AG04450 (cell line): ENCODE data around the gene PSORS1C2. TPM values are rescaled to one million over a fixed set of nuclear protein-coding genes. Genes with fewer than 3 reads are reported as not detected.
"Not testable (repeated sequence)": the region's sequence is repeated elsewhere in the genome, so short reads cannot be mapped to it uniquely, and the experiment has no call there.

ENCODE experiments used
- CTCF ChIA-PET: fragments of 300-600, 350-600 bp; formaldehyde crosslinking; extraction: SDS; loops from one replicate; lab custom pipeline; 2022; ENCODE audit warnings: antibody characterized with exemption, inconsistent platforms; lab: Charles Lee
- POLR2A ChIA-PET: fragments of 350-600 bp; formaldehyde crosslinking; extraction: SDS; loops from one replicate; lab custom pipeline; 2021; ENCODE audit warnings: antibody characterized with exemption, inconsistent platforms; lab: Yijun Ruan, JAX
- DNase-seq: peaks from one replicate; pipeline ENCODE4 v3.0.0-alpha.2; 2011; ENCODE audit warnings: low read depth, low spot score
- H3K27ac ChIP-seq: one replicate; pipeline ENCODE4 v1.5.1; 2012; ENCODE audit warnings: low read depth, low read length, control low read depth
- H3K27me3 ChIP-seq: one replicate; pipeline ENCODE4 v1.6.0; 2012; ENCODE audit warnings: low read length; ENCODE audit not compliant: control insufficient read depth, insufficient read depth
- H3K4me3 ChIP-seq: 2 replicates; pipeline ENCODE4 v1.5.1; 2011; ENCODE audit warnings: mild to moderate bottlenecking, low read depth, low read length, control low read depth
- H3K9me3 ChIP-seq: 2 replicates; pipeline ENCODE4 v1.5.1; 2012; ENCODE audit warnings: low read length; ENCODE audit not compliant: control insufficient read depth, insufficient read depth
- polyA minus RNA-seq: library from RNA; depleted of rRNA, polyadenylated mRNA; stranded (reverse); fragments of >200 nt; gene quantifications from 2 replicates; pipeline ENCODE4 v1.2.3, GENCODE V29; 2011; rRNA and poly(A)+ RNA removed
- polyA plus RNA-seq: library from polyadenylated mRNA; depleted of rRNA; stranded (reverse); fragments of >200 nt; gene quantifications from 2 replicates; pipeline ENCODE4 v1.2.3, GENCODE V29; 2011; rRNA removed
- TF ChIP-seq, protein P1 (sequence below): IDR thresholded peaks from 2 replicates; pipeline ENCODE4 v1.5.1; 2011; ENCODE audit warnings: low read depth, low read length, control low read depth, inconsistent platforms

The PSORS1C2 gene
- not detected in 2 replicates for polyA plus RNA-seq
- not detected in 2 replicates for polyA minus RNA-seq

DNA sequence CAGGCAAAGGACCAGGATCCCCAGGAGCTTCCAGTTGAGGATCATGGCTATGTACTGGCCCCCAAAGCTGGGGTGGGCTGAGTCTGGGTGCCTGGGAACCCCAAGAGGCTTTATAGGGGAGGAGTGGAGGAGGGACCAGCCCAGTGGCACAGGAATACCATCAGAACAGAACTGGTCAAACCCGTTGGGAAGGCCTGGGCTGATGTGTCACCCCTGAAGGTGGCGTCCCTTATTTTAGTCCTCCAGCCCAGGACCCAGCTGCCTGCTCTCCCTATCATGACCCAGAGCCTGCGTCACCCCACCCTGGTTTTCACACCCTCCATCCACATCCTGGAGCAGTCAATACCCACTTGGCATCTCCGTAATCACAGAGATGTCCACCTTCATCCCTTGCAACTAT, at the start of gene PSORS1C2:
PSORS1C2 (minus strand) TSS at position 85 of the 400 bp plus-strand sequence; CDS start at position 45, 40 bp downstream.
- no peaks in the 10 kb centered on the region; the same call in 1 of the 2 replicates for H3K9me3 ChIP-seq
- H3K4me3 ChIP-seq, result no peak within 1 kb of the TSS
- H3K27me3 ChIP-seq, result no peaks in the 10 kb centered on the region
- CTCF ChIA-PET, result interaction anchor here (0.6 to 3.6 kb wide), 8 partner anchors 8 to 292 kb away, joined by 3 to 64 read pairs (median 6); partner anchors contain the start of gene TCF19
- H3K27ac ChIP-seq, result no peak within 1 kb of the TSS
- TF ChIP-seq, protein P1, sequence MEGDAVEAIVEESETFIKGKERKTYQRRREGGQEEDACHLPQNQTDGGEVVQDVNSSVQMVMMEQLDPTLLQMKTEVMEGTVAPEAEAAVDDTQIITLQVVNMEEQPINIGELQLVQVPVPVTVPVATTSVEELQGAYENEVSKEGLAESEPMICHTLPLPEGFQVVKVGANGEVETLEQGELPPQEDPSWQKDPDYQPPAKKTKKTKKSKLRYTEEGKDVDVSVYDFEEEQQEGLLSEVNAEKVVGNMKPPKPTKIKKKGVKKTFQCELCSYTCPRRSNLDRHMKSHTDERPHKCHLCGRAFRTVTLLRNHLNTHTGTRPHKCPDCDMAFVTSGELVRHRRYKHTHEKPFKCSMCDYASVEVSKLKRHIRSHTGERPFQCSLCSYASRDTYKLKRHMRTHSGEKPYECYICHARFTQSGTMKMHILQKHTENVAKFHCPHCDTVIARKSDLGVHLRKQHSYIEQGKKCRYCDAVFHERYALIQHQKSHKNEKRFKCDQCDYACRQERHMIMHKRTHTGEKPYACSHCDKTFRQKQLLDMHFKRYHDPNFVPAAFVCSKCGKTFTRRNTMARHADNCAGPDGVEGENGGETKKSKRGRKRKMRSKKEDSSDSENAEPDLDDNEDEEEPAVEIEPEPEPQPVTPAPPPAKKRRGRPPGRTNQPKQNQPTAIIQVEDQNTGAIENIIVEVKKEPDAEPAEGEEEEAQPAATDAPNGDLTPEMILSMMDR, result no peak
- POLR2A ChIA-PET, result interaction anchor here (1.2 kb wide), 1 partner anchor 19 kb away, joined by 4 read pairs; the partner anchor contains the start of gene TCF19
- no peak for DNase-seq

DNA sequence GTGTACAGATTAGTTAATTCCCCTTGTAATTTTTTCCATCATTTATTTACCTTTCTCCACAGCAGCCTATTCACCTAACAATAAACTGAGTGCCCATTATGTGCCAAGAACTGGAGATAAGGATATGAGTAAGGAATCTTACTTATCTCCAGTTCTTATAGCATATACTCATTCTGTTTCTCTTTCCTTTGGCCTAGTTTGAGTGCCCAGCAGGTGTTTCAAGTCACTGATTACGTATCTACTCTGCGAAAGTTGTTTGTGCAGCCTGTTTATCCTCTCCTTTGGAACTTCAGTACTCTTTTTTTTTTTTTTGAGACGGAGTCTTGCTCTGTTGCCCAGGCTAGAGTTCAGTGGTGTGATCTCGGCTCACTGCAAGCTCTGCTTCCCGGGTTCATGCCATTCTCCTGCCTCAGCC, 48.9 kb upstream of the PSORS1C2 start:
- no peak for DNase-seq
- TF ChIP-seq, protein P1, result no peak
- H3K27me3 ChIP-seq, result no peaks in the 10 kb centered on the region
- CTCF ChIA-PET, result interaction anchor here (1.0 kb wide), 1 partner anchor 13 kb away, joined by 3 read pairs; no protein-coding TSS in a partner anchor
- H3K4me3 ChIP-seq, result no peak overlapping the region
- H3K9me3 ChIP-seq, result no peaks in the 10 kb centered on the region
- POLR2A ChIA-PET, result interaction anchor here (0.7 kb wide), 1 partner anchor 344 kb away, joined by 3 read pairs; no protein-coding TSS in a partner anchor
- no peak overlapping the region for H3K27ac ChIP-seq

DNA sequence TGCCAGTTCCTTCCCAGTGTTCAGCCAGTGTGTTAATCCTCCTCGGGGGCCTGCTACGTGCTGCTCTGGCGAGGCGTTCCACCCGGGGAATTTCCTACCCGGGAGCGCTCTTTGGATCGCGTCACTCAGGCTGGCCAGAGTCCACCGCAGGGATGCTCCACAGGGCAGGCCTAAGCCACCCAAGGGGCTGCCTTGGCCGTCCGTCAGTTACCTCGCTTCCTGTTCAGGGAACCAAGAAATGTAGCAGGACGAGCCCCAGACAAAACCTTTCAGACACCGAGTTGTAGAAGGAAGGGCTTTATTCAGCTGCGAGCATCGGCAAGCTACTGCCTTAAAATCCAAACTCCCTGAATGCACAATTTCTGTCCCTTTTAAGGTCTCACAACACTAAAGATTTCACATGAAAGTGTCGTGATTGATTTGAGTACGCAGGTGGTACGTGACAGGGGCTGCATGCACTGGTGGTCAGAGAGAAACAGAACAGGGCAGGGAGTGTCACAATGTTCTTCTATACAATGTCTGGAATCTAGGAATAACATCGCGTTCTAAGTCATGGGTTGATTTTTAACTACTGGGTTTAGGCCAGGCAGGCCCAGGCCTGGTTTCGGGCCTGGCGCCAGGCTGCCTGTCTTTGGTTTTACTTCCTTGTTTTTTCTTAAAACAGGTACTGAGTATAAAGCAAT, 47.3 kb upstream of the PSORS1C2 start:
- Histone ChIP-seq H3K4me3 (no peak overlapping the region), H3K27ac (no peak overlapping the region), H3K27me3 (no peaks in the 10 kb centered on the region), H3K9me3 (peaks cover under 1% of the 10 kb centered on the region; the same call in 1 of the 2 replicates)
- TF ChIP-seq, protein P1, result no peak
- no peak for DNase-seq
- ChIA-PET POLR2A (no interaction called here), CTCF (no interaction called here)

DNA sequence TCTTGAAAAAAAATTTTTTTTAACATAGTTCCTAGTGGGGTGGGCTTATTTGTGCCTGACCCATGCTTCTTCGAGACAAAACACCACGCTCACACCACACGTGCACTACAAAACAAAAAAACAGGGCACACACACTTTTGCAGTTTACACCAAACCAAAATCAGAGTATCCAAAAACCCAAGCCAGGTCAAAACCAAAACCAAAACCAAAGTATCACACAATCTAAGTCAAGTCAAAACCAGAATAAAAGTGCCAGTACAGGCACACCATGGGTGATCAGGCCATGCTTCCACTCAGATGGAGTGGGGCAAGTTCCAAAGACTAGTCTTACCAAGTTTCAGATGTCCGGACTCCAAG, 46.8 kb upstream of the PSORS1C2 start:
- H3K27me3 ChIP-seq, H3K4me3 ChIP-seq, CTCF ChIA-PET, H3K9me3 ChIP-seq, H3K27ac ChIP-seq, POLR2A ChIA-PET, DNase-seq: not testable (repeated sequence)

DNA sequence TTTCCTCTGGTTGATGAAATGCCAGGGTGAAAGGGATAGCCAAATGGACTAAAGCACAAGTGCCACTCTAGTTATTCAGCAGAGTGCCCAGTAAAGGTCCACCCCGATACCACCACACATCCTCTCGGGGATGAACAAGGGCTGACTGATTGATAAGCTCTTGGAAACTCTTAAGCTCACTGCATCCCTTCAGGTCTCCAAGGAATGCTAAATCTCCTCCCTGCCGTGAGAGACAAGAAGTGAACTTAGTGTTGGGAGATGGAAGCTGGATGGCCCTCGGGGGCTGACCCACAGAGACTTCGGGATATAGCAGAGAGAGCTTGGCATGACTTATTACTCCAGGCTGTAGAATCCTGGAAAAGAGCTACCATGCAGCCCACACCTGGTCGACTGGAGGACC, 45.0 kb upstream of the PSORS1C2 start:
- DNase-seq, H3K9me3 ChIP-seq, H3K27ac ChIP-seq, CTCF ChIA-PET, H3K27me3 ChIP-seq, POLR2A ChIA-PET, H3K4me3 ChIP-seq: not testable (repeated sequence)

DNA sequence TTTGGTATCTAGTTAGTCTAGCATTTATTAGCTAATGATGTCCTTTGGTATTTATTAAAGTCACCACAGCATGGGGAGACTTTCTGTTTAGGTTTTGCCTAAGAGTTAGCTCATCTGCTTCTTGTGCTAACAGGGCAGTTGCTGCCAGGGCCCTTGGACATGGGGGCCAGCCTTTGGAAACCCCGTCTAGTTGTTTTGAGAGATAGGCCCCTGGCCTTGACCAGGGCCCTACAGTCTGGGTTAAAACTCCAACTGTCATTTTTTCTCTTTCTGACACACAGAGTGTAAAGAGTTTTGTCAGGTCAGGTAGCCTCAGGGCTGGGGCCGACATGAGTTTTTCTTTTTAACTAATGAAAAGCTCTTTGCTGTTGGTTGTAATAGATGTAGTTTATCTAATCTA, 44.4 kb upstream of the PSORS1C2 start:
- CTCF ChIA-PET, POLR2A ChIA-PET, H3K27me3 ChIP-seq, H3K9me3 ChIP-seq, H3K4me3 ChIP-seq, DNase-seq, H3K27ac ChIP-seq: not testable (repeated sequence)
